NCI-H2196 treated with DMSO at 0.1 percent for 48 hours (cell line): ENCODE measurements around the gene PLCXD1.
"Not testable (repeated sequence)": the region's sequence is repeated elsewhere in the genome, so short reads cannot be mapped to it uniquely, and the experiment has no call there.

ENCODE experiments used
- DNase-seq: peaks from one replicate; lab custom pipeline; 2025; ENCODE audit not compliant: unreplicated experiment; lab: John Stamatoyannopoulos, UW

Gene PLCXD1

GRCh38 chrX:316351-317325 lies 35.5 kb downstream of the PLCXD1 start:
- no peak for DNase-seq

- no peak for DNase-seq
Measured at GRCh38 chrX:317424-318067, 36.4 kb downstream of the PLCXD1 start.

- DNase-seq: no peak
Measured at GRCh38 chrX:318068-318738, 37.0 kb downstream of the PLCXD1 start.

GRCh38 chrX:318739-319578 lies 37.8 kb downstream of the PLCXD1 start, which contains the start of gene GTPBP6:
GTPBP6 (minus strand) TSS chrX:318796; CDS start chrX:318787, 9 bp downstream.
- no peak for DNase-seq

- no peak for DNase-seq
Measured at GRCh38 chrX:319579-320125, 38.5 kb downstream of the PLCXD1 start.

- DNase-seq: no peak
Measured at GRCh38 chrX:320126-320783, 39.1 kb downstream of the PLCXD1 start.

- no peak for DNase-seq
Measured at GRCh38 chrX:323721-324628, 42.8 kb downstream of the PLCXD1 start.

- not testable (repeated sequence) for DNase-seq
Measured at GRCh38 chrX:324664-325063, 43.5 kb downstream of the PLCXD1 start.

GRCh38 chrX:327660-328126 lies 46.5 kb downstream of the PLCXD1 start:
- no peak for DNase-seq

- no peak for DNase-seq
Measured at GRCh38 chrX:329291-329910, 48.2 kb downstream of the PLCXD1 start.

- not testable (repeated sequence) for DNase-seq
Measured at GRCh38 chrX:330141-330725, 49.1 kb downstream of the PLCXD1 start.

- no peak for DNase-seq
Measured at GRCh38 chrX:330726-331150, 49.6 kb downstream of the PLCXD1 start.

- no peak for DNase-seq
Measured at GRCh38 chrX:331151-331824, 50.1 kb downstream of the PLCXD1 start.

GRCh38 chrX:331825-332495 lies 50.8 kb downstream of the PLCXD1 start:
- no peak for DNase-seq

- no peak for DNase-seq
Measured at GRCh38 chrX:332496-332860, 51.3 kb downstream of the PLCXD1 start.

- no peak for DNase-seq
Measured at GRCh38 chrX:332916-333610, 51.9 kb downstream of the PLCXD1 start.
